ENCODE measurements around the gene CIT.

DNA sequence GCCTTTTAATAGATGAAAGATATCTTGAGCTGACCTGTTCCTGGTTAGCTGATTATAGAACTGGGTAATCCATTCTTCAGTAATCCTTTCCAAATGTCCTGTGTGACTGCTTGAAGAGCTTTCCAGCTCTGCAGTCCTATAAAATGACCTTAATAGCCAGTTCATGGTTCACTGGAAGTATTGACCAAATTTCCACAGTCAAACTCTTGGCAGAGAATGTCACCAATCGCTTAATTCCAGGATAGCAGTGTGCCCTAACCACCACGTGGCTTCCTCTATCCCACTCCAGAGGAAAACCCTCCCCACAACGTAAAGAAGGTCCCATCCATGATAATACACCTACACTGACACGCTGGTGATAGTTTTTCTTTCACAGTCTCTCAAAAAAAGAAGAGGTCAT, 191.7 kb downstream of the CIT start:
- TF ChIP-seq, protein P1, sequence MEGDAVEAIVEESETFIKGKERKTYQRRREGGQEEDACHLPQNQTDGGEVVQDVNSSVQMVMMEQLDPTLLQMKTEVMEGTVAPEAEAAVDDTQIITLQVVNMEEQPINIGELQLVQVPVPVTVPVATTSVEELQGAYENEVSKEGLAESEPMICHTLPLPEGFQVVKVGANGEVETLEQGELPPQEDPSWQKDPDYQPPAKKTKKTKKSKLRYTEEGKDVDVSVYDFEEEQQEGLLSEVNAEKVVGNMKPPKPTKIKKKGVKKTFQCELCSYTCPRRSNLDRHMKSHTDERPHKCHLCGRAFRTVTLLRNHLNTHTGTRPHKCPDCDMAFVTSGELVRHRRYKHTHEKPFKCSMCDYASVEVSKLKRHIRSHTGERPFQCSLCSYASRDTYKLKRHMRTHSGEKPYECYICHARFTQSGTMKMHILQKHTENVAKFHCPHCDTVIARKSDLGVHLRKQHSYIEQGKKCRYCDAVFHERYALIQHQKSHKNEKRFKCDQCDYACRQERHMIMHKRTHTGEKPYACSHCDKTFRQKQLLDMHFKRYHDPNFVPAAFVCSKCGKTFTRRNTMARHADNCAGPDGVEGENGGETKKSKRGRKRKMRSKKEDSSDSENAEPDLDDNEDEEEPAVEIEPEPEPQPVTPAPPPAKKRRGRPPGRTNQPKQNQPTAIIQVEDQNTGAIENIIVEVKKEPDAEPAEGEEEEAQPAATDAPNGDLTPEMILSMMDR (IDR thresholded peaks at IDR 0.05) = no peak
- no peak for TF ChIP-seq ZFX (IDR thresholded peaks at IDR 0.05; ENCODE audit: borderline replicate concordance)

Measured in 22Rv1 (cell line).